ENCODE measurements around the gene WLS. TPM values are rescaled to one million over a fixed set of nuclear protein-coding genes. Genes with fewer than 3 reads are reported as not detected.

Gene WLS
- total RNA-seq, 1 donor from 2014 or later = 187 TPM

GRCh38 chr1:68165665-68166064 is 66.7 kb downstream of the WLS start:
- peaks cover 25% of the 10 kb centered on the region for H3K36me3 ChIP-seq (ENCODE audit: insufficient read depth, low read length)
- H3K9me3 ChIP-seq (ENCODE audit: insufficient read depth, low read depth, low read length) = no peaks in the 10 kb centered on the region
- H2AFZ ChIP-seq (ENCODE audit: low read depth, low read length) = no peak overlapping the region
- no peak overlapping the region for H3K27ac ChIP-seq (ENCODE audit: low read depth, low read length)
- no peak overlapping the region for H3K9ac ChIP-seq (ENCODE audit: low read length)
- H3K79me2 ChIP-seq (ENCODE audit: insufficient read depth, low read length) = peaks cover 60% of the 10 kb centered on the region
- TF ChIP-seq EZH2 (IDR thresholded peaks at IDR 0.05; ENCODE audit: insufficient read depth, low read length) (no peak), CTCF (IDR thresholded peaks at IDR 0.05; ENCODE audit: insufficient read depth, low read depth, low read length) (no peak)
- no peak for FAIRE-seq
- peaks cover 23% of the 10 kb centered on the region for H4K20me1 ChIP-seq (ENCODE audit: insufficient read depth, low read length)
- Mint-ChIP-seq H3K9me3 (ENCODE audit: unreplicated experiment) (no peaks in the 10 kb centered on the region), H3K4me1 (ENCODE audit: low read depth, unreplicated experiment) (peaks cover 19% of the 10 kb centered on the region), H3K27me3 (ENCODE audit: low read depth, unreplicated experiment) (no peaks in the 10 kb centered on the region), H3K4me3 (ENCODE audit: unreplicated experiment) (no peak overlapping the region), H3K36me3 (ENCODE audit: low read depth, unreplicated experiment) (peaks cover 20% of the 10 kb centered on the region), H3K27ac (ENCODE audit: unreplicated experiment) (no peak overlapping the region)
- H3K4me1 ChIP-seq (ENCODE audit: insufficient read depth, low read length) = peaks cover 14% of the 10 kb centered on the region
- H3K27me3 ChIP-seq (ENCODE audit: insufficient read depth, low read length) = no peaks in the 10 kb centered on the region
- no peak overlapping the region for H3K4me3 ChIP-seq (ENCODE audit: insufficient read depth, low read depth, low read length)
- no peak overlapping the region for H3K4me2 ChIP-seq (ENCODE audit: low read length)
- DNase-seq (ENCODE audit: low read depth) = no peak

DNA sequence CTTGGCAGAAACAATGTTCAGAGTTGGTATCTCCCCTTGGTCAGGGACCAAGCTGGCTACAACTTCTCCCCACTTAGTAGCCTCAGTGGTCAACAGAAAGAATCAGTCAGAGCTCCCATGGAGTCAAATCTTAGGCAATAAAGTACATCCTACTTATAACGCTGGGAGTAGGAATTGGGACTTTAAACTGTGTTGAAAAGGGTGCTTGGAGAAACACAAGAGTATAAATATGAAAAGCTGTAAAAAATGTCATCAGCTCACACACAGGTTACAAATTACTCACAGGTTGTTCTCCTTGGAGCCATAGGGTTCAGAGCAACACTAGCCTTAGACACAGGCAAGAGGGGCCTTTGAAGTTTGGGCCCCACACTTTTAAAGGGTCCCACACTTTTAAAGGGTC is 67.4 kb downstream of the WLS start:
- H3K9me3 Mint-ChIP-seq (ENCODE audit: unreplicated experiment) = no peaks in the 10 kb centered on the region
- H3K27me3 ChIP-seq (ENCODE audit: insufficient read depth, low read length) = no peaks in the 10 kb centered on the region
- H3K9ac ChIP-seq (ENCODE audit: low read length) = no peak overlapping the region
- DNase-seq (ENCODE audit: low read depth) (no peak), FAIRE-seq (no peak)
- no peaks in the 10 kb centered on the region for H3K27me3 Mint-ChIP-seq (ENCODE audit: low read depth, unreplicated experiment)
- no peak overlapping the region for H3K27ac ChIP-seq (ENCODE audit: low read depth, low read length)
- H3K4me2 ChIP-seq (ENCODE audit: low read length) = no peak overlapping the region
- H3K27ac Mint-ChIP-seq (ENCODE audit: unreplicated experiment) = no peak overlapping the region
- H3K4me3 ChIP-seq (ENCODE audit: insufficient read depth, low read depth, low read length) = no peak overlapping the region
- no peak overlapping the region for H2AFZ ChIP-seq (ENCODE audit: low read depth, low read length)
- H3K9me3 ChIP-seq (ENCODE audit: insufficient read depth, low read depth, low read length) = no peaks in the 10 kb centered on the region
- peaks cover 18% of the 10 kb centered on the region for H3K36me3 Mint-ChIP-seq (ENCODE audit: low read depth, unreplicated experiment)
- peaks cover 59% of the 10 kb centered on the region for H3K79me2 ChIP-seq (ENCODE audit: insufficient read depth, low read length)
- H3K4me1 ChIP-seq (ENCODE audit: insufficient read depth, low read length) = peaks cover 14% of the 10 kb centered on the region
- no peak for TF ChIP-seq EZH2 (IDR thresholded peaks at IDR 0.05; ENCODE audit: insufficient read depth, low read length)
- no peak for TF ChIP-seq CTCF (IDR thresholded peaks at IDR 0.05; ENCODE audit: insufficient read depth, low read depth, low read length)
- no peak overlapping the region for H3K4me3 Mint-ChIP-seq (ENCODE audit: unreplicated experiment)
- H3K36me3 ChIP-seq (ENCODE audit: insufficient read depth, low read length) = peaks cover 25% of the 10 kb centered on the region
- peaks cover 19% of the 10 kb centered on the region for H3K4me1 Mint-ChIP-seq (ENCODE audit: low read depth, unreplicated experiment)
- H4K20me1 ChIP-seq (ENCODE audit: insufficient read depth, low read length) = peaks cover 26% of the 10 kb centered on the region

GRCh38 chr1:68163220-68163619 is 69.1 kb downstream of the WLS start:
- no peak for FAIRE-seq

More at GRCh38 chr1:68163220-68163619, 69.1 kb downstream of the WLS start:
- no peak overlapping the region for H3K27ac ChIP-seq (ENCODE audit: low read depth, low read length)
- DNase-seq (ENCODE audit: low read depth) = no peak
- H3K4me1 ChIP-seq (ENCODE audit: insufficient read depth, low read length) = peaks cover 6% of the 10 kb centered on the region
- H3K27me3 Mint-ChIP-seq (ENCODE audit: low read depth, unreplicated experiment) = no peaks in the 10 kb centered on the region
- TF ChIP-seq EZH2 (IDR thresholded peaks at IDR 0.05; ENCODE audit: insufficient read depth, low read length) = no peak
- TF ChIP-seq CTCF (IDR thresholded peaks at IDR 0.05; ENCODE audit: insufficient read depth, low read depth, low read length) = no peak
- no peak overlapping the region for H3K9ac ChIP-seq (ENCODE audit: low read length)
- H2AFZ ChIP-seq (ENCODE audit: low read depth, low read length) = no peak overlapping the region
- no peaks in the 10 kb centered on the region for H3K9me3 Mint-ChIP-seq (ENCODE audit: unreplicated experiment)
- H3K4me3 ChIP-seq (ENCODE audit: insufficient read depth, low read depth, low read length) = no peak overlapping the region
- no peak overlapping the region for H3K27ac Mint-ChIP-seq (ENCODE audit: unreplicated experiment)
- peaks cover 26% of the 10 kb centered on the region for H4K20me1 ChIP-seq (ENCODE audit: insufficient read depth, low read length)
- H3K4me1 Mint-ChIP-seq (ENCODE audit: low read depth, unreplicated experiment) = peaks cover 15% of the 10 kb centered on the region
- no peaks in the 10 kb centered on the region for H3K27me3 ChIP-seq (ENCODE audit: insufficient read depth, low read length)
- H3K4me2 ChIP-seq (ENCODE audit: low read length) = no peak overlapping the region
- peaks cover 42% of the 10 kb centered on the region for H3K79me2 ChIP-seq (ENCODE audit: insufficient read depth, low read length)
- H3K9me3 ChIP-seq (ENCODE audit: insufficient read depth, low read depth, low read length) = no peaks in the 10 kb centered on the region
- H3K4me3 Mint-ChIP-seq (ENCODE audit: unreplicated experiment) = no peak overlapping the region
- H3K36me3 Mint-ChIP-seq (ENCODE audit: low read depth, unreplicated experiment) = peaks cover 27% of the 10 kb centered on the region
- peaks cover 34% of the 10 kb centered on the region for H3K36me3 ChIP-seq (ENCODE audit: insufficient read depth, low read length)
